Pancreas (tissue), 10 donors: ENCODE results near the gene GABBR2. TPM values are rescaled to one million over a fixed set of nuclear protein-coding genes. Genes with fewer than 3 reads are reported as not detected.

Experiments used
- ATAC-seq, 4 donors: fragments of 200-7000 bp; cut with Tn5 transposase; one replicate each; pipeline versions ENCODE4 v1.8.0 to v1.9.1; 2020; ENCODE audit warnings: mild to moderate bottlenecking in 4 of 4, moderate library complexity in 4 of 4
- DNase-seq, 6 donors: peaks; one replicate each; pipeline ENCODE4 v3.0.0-alpha.2; 2020
- FAIRE-seq: peaks from 2 replicates; lab custom pipeline; 2012; peaks lifted over from hg19 to GRCh38; lab: Jason Lieb, UNC
- H3K27ac ChIP-seq, 4 donors: fragments of 200-600 bp; sonication (generic); 1 replicate in 3 of 4; 2 replicates in 1 of 4; pipeline versions ENCODE4 v1.5.0 to v1.8.0; 2020
- H3K27me3 ChIP-seq, 4 donors: fragments of 200-600 bp; one replicate each; pipeline ENCODE4 v1.8.0; 2021
- H3K36me3 ChIP-seq, 3 donors: fragments of 200-600 bp; sonication (generic) in 1 of 3; one replicate each; pipeline versions ENCODE4 v1.5.0 to v1.8.0; 2020 to 2021
- H3K4me1 ChIP-seq, 3 donors: fragments of 200-600 bp; one replicate each; pipeline ENCODE4 v1.8.0; 2021
- H3K4me3 ChIP-seq, 4 donors: fragments of 200-600 bp; sonication (generic) in 2 of 4; one replicate each; pipeline versions ENCODE4 v1.5.0 to v1.8.0; 2020 to 2021
- H3K9me3 ChIP-seq, 4 donors: fragments of 200-600 bp; one replicate each; pipeline ENCODE4 v1.8.0; 2021
- WGBS, 2 donors: extraction: QIAGEN DNeasy Blood & Tissue Kit; methylation state at CpG; one replicate each; pipeline ENCODE4 v1.1.7; 2013; 5-methylcytosine and 5-hydroxymethylcytosine counted together
- intact Hi-C, 3 donors: fragments of 100-400 bp; cut with DNase I; formaldehyde crosslinking; loops; one replicate each; pipeline versions ENCODE4 v1.11.1 to v1.14.2; 2022
- polyA plus RNA-seq, 2 donors: library from polyadenylated mRNA; stranded (reverse); fragments of 200-250 nt; gene quantifications; one replicate each; pipeline ENCODE4 v1.2.3, GENCODE V29; 2013
- total RNA-seq, 6 donors: library from RNA; stranded (reverse); fragmentation: NEBNext Ultra II Directional in 4 of 6; extraction: Animal tissue kit (Norgen Biotek cat#: 25700) in 4 of 6; gene quantifications; one replicate each; pipeline versions ENCODE4 v1.2.1 to v1.2.4, GENCODE V29; 2021 to 2023
- TF ChIP-seq, protein P1 (sequence below), 4 donors: fragments of 200-600 bp; sonication (generic) in 3 of 4; IDR thresholded peaks; one replicate each; pipeline versions ENCODE4 v1.5.0 to v1.8.0; 2021; ENCODE audit warnings: antibody characterized with exemption in 4 of 4
- donor health status: healthy with polysubstance abuse.
- donor health status: DM: no; HTN: no; CAD: no; lungs with moderate emphysema.
- donor health status: DM: no; HTN: no; CAD: no.
- donor health status: control.
- donor health status: control.
- donor health status: Bipolar disorder and iron deficiency.
- donor health status: DM: yes; HTN: yes; CAD: no.
- donor health status: DM: no; HTN: no; CAD: no.
- donor health status: DM: no; HTN: no; CAD: no.
- donor health status: DM: yes; HTN: yes; CAD: no.

The GABBR2 gene
- total and polyA plus RNA-seq, 8 donors: 0.04 to 0.14 (median 0.07) TPM; not detected in 4

- 87 to 90% methylated on average over 4 of the region's 4 CpGs for WGBS, 2 donors
- Histone ChIP-seq H3K4me3 (no peak overlapping the region), H3K27me3 (no peaks in the 10 kb centered on the region), H3K4me1 (no peaks in the 10 kb centered on the region), H3K9me3 (no peaks in the 10 kb centered on the region), H3K36me3 (no peaks in the 10 kb centered on the region), H3K27ac (no peak overlapping the region)
- TF ChIP-seq, protein P1, sequence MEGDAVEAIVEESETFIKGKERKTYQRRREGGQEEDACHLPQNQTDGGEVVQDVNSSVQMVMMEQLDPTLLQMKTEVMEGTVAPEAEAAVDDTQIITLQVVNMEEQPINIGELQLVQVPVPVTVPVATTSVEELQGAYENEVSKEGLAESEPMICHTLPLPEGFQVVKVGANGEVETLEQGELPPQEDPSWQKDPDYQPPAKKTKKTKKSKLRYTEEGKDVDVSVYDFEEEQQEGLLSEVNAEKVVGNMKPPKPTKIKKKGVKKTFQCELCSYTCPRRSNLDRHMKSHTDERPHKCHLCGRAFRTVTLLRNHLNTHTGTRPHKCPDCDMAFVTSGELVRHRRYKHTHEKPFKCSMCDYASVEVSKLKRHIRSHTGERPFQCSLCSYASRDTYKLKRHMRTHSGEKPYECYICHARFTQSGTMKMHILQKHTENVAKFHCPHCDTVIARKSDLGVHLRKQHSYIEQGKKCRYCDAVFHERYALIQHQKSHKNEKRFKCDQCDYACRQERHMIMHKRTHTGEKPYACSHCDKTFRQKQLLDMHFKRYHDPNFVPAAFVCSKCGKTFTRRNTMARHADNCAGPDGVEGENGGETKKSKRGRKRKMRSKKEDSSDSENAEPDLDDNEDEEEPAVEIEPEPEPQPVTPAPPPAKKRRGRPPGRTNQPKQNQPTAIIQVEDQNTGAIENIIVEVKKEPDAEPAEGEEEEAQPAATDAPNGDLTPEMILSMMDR (IDR thresholded peaks at IDR 0.05): no peak
- intact Hi-C loops: no loop called here
- FAIRE-seq (no peak), DNase-seq (no peak), ATAC-seq (no peak)
Observed at GRCh38 chr9:98564714-98565113, 144.0 kb downstream of the GABBR2 start.

DNA sequence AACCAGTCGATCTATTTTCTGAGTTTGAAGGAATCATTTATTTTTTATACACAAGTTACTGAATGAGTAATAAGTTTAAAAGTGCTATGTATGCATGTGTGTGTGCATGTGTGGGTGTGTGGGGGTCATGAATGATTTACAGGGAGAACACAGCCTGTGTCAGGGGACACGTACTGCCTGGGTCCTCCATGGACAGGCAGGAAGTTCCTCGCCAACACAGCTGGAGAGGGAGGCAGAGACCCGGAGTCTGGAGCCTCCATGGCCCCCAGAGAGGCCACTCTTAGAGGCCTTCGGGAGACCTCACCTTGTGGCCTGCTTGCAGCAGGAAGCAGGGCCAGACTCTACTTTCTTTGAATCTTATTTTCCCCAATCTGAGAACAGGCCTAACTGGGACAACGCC, 144.7 kb downstream of the GABBR2 start:
- no peak for FAIRE-seq
- Histone ChIP-seq H3K9me3 (no peaks in the 10 kb centered on the region), H3K36me3 (no peaks in the 10 kb centered on the region), H3K4me1 (peaks cover 0 to 4% (median 0%) of the 10 kb centered on the region in 3 donors), H3K27me3 (no peaks in the 10 kb centered on the region), H3K27ac (no peak overlapping the region), H3K4me3 (no peak overlapping the region)
- TF ChIP-seq, protein P1 (IDR thresholded peaks at IDR 0.05): no peak
- ATAC-seq: no peak
- 80 to 81% methylated on average over 6 of the region's 6 CpGs for WGBS, 2 donors
- intact Hi-C loops: no loop called here
- DNase-seq: no peak

DNA sequence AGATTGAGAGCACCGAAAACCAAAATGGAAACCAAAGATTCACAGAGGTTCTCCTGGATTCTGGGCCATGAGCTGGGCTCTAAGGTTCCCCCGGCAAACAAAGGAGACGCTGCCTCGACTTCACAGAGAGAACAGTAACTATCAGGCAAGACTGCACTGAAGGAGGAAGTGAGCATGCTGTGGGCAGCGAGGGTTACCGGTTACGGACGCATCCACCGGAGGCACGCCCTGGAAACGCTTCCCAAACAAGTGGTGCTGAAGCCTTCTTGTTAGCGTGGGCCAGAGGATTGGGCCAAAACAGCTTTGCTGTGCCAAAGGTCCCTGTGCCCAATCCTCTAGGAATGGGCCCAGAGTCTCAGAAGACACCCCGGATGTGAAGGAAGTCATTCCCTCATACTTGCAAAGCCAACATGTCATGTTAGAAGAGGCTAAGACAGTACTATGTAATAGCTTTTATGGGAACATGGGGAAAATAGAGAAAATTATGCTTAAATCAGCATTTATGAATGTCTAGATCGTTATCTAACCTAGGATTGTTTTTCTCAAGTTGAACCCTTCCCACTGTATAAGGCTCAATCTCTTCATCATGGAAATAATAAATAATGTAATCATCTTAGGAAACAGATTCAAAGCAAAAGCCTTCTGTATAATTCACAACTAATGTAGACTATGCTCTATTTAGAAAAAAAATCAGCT, 145.4 kb downstream of the GABBR2 start:
- Histone ChIP-seq H3K27ac (no peak overlapping the region), H3K27me3 (no peaks in the 10 kb centered on the region), H3K36me3 (no peaks in the 10 kb centered on the region), H3K4me3 (no peak overlapping the region), H3K4me1 (peaks cover 0 to 5% (median 0%) of the 10 kb centered on the region in 3 donors), H3K9me3 (no peaks in the 10 kb centered on the region)
- ATAC-seq (no peak), DNase-seq (no peak), FAIRE-seq (no peak)
- WGBS, 2 donors: 87 to 94% methylated on average over 14 of the region's 14 CpGs
- intact Hi-C loops: no loop called here
- TF ChIP-seq, protein P1 (IDR thresholded peaks at IDR 0.05): no peak

GRCh38 chr9:98559561-98559960, 149.2 kb downstream of the GABBR2 start:
- DNase-seq (no peak), FAIRE-seq (no peak)

DNA sequence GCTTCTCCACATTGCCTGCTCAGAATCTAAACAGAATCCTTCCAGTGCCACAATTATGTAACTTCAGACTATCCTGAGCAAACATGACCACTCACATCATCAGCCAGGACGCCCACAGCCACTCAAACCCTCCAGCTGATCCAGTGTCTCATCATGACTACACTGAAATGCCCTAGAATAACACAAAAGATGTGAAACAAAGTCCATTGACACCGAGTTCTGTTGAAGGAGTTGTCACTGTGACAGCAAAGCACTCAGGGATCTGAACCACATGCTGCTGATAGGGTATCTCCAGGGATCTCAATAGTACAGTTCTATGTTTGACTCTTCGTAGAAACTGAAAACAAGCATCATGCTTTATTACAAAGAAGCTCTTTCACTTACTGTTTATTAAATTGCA, 150.2 kb downstream of the GABBR2 start:
- Histone ChIP-seq H3K27me3 (no peaks in the 10 kb centered on the region), H3K9me3 (no peaks in the 10 kb centered on the region), H3K27ac (no peak overlapping the region), H3K36me3 (no peaks in the 10 kb centered on the region), H3K4me3 (no peak overlapping the region), H3K4me1 (peaks cover 0 to 5% (median 0%) of the 10 kb centered on the region in 3 donors)
- TF ChIP-seq, protein P1 (IDR thresholded peaks at IDR 0.05): no peak
- no peak for ATAC-seq
- WGBS, 2 donors: 60 to 65% methylated on average over 3 of the region's 3 CpGs
- no peak for FAIRE-seq
- DNase-seq: no peak
- intact Hi-C loops: no loop called here

More at GRCh38 chr9:98559561-98559960, 149.2 kb downstream of the GABBR2 start:
- peaks cover 0 to 5% (median 0%) of the 10 kb centered on the region in 3 donors for H3K4me1 ChIP-seq
- ATAC-seq: peak in 3 of 4 donors; percentile 29 to 84 (median 75)
- no peaks in the 10 kb centered on the region for H3K9me3 ChIP-seq
- TF ChIP-seq, protein P1 (IDR thresholded peaks at IDR 0.05): no peak
- H3K4me3 ChIP-seq: no peak overlapping the region
- no peaks in the 10 kb centered on the region for H3K27me3 ChIP-seq
- no peaks in the 10 kb centered on the region for H3K36me3 ChIP-seq
- intact Hi-C loops: no loop called here
- no peak overlapping the region for H3K27ac ChIP-seq
